Uterus (tissue), 2 donors: ENCODE measurements around the gene ZNF552.

Experiments used
- CTCF ChIP-seq, 4 experiments: fragments of 200-600 bp in 2 of 4; fragments of 450-650 bp in 2 of 4; sonication (generic) in 2 of 4; IDR thresholded peaks; one replicate each; pipeline ENCODE4 v1.5.1; 2016 to 2019; ENCODE audit warnings: antibody characterized with exemption in 4 of 4, mild to moderate bottlenecking in 2 of 4, moderate library complexity in 1 of 4
- POLR2A ChIP-seq, 2 donors: fragments of 450-650 bp; IDR thresholded peaks; one replicate each; pipeline ENCODE4 v1.6.1; 2016; ENCODE audit warnings: antibody characterized with exemption in 2 of 2, mild to moderate bottlenecking in 1 of 2, moderate library complexity in 1 of 2

- TF ChIP-seq CTCF (IDR thresholded peaks at IDR 0.05) (no peak), POLR2A (IDR thresholded peaks at IDR 0.05) (no peak)
Measured at GRCh38 chr19:57816652-57817051, 1.9 kb upstream of the ZNF552 start.
